Activated CD4-positive, alpha-beta T cell treated with anti-CD3 and anti-CD28 coated beads, Interleukin-2, amount 10 ng/mL, durations not matched to agents 24 days and 14 days (primary cell): ENCODE measurements around the gene CD101. TPM values are rescaled to one million over a fixed set of nuclear protein-coding genes. Genes with fewer than 3 reads are reported as not detected.

Source experiments
- DNase-seq: peaks from one replicate; pipeline ENCODE4 v3.0.0; 2022
- H3K27ac Mint-ChIP-seq: one replicate; pipeline ENCODE4 v1.8.0; 2022; ENCODE audit warnings: mild to moderate bottlenecking, mixed read lengths
- H3K27me3 Mint-ChIP-seq: one replicate; pipeline ENCODE4 v1.8.0; 2022; ENCODE audit warnings: mixed read lengths
- H3K36me3 Mint-ChIP-seq: one replicate; pipeline ENCODE4 v1.8.0; 2022; ENCODE audit warnings: low read depth, mild to moderate bottlenecking, mixed read lengths
- H3K4me1 Mint-ChIP-seq: one replicate; pipeline ENCODE4 v1.8.0; 2021; ENCODE audit warnings: mixed read lengths
- H3K4me3 Mint-ChIP-seq: one replicate; pipeline ENCODE4 v1.8.0; 2022; ENCODE audit warnings: mild to moderate bottlenecking, moderate library complexity, mixed read lengths
- H3K9me3 Mint-ChIP-seq: one replicate; pipeline ENCODE4 v1.8.0; 2021; ENCODE audit warnings: mixed read lengths
- intact Hi-C: fragments of 100-400 bp; cut with micrococcal nuclease; formaldehyde crosslinking; loops from one replicate; pipeline ENCODE4 v1.15.1; 2023
- total RNA-seq: library from RNA; stranded (reverse); gene quantifications from 2 replicates; pipeline ENCODE4 v1.2.3, GENCODE V29; 2022

The CD101 gene
- total RNA-seq, 1 donor from 2014 or later, result 0.82 TPM

DNA sequence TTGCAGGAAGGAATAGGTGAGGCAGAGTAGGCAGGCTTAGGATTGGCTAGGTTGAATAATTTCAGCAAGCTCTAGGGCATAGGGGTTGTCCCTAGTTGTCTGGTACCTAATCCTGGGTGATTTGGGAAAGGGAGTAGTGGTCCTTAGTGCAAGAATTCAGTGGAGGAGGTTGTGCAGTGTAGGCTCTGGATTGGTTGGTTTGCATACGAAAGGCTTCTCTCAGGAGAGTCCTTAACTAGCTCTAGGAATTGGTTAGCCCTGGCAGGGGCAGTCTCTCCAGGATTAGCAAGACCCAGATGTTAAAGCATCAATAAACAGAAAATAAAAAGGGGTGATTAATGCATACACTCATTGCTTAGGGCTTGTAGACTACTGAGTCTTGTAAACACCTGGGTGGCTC lies 9.6 kb upstream of the CD101 start:
- Mint-ChIP-seq H3K4me1 (peaks cover 23% of the 10 kb centered on the region), H3K36me3 (peaks cover 10% of the 10 kb centered on the region), H3K9me3 (peaks cover 18% of the 10 kb centered on the region), H3K27ac (no peak overlapping the region), H3K4me3 (no peak overlapping the region), H3K27me3 (no peaks in the 10 kb centered on the region)
- intact Hi-C loops, result no loop called here
- no peak for DNase-seq

DNA sequence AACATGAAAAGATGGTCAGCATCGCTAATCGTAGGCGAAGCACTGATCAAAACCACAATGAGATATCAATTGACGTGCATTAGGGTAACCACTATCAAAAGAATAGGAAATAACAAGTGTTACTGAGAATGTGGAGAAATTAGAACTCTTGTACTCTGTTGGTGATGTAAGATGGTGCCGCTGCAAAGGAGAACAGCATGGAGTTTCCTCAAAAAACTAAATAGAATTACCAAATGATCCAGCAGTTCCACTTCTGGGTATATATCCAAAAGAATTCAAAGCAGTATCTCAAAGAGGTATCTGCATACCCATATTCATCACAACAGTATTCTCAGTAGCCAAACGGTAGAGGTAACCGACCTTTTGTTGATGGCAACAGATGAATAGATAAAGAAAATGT lies 8.3 kb upstream of the CD101 start:
- no peak for DNase-seq
- Mint-ChIP-seq H3K36me3 (peaks cover 8% of the 10 kb centered on the region), H3K4me3 (no peak overlapping the region), H3K27me3 (no peaks in the 10 kb centered on the region), H3K9me3 (peaks cover 18% of the 10 kb centered on the region), H3K27ac (no peak overlapping the region), H3K4me1 (peaks cover 11% of the 10 kb centered on the region)
- intact Hi-C loops, result no loop called here

DNA sequence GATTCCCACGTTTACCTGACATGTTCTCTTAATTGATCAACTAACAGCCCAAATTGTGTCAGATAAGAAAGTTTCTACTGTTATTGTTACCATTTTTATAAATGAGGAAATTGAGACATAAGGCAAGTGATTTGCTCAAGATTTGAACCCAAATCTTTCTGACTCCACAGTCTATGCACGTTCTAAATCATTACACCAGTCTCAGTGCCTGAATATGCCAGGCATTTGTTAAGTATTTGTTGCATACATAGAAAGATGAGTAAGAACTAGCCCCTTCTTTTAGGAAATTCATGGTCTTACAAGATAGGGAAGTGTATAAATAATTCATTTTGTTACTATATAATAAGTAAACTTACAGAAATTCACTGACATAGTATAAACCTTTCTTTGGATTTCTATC lies 7.1 kb upstream of the CD101 start:
- intact Hi-C loops, result no loop called here
- no peak for DNase-seq
- H3K27ac Mint-ChIP-seq, result no peak overlapping the region
- H3K27me3 Mint-ChIP-seq, result no peaks in the 10 kb centered on the region
- no peak overlapping the region for H3K4me3 Mint-ChIP-seq
- peaks cover 18% of the 10 kb centered on the region for H3K9me3 Mint-ChIP-seq
- peaks cover 8% of the 10 kb centered on the region for H3K4me1 Mint-ChIP-seq
- peaks cover 8% of the 10 kb centered on the region for H3K36me3 Mint-ChIP-seq

DNA sequence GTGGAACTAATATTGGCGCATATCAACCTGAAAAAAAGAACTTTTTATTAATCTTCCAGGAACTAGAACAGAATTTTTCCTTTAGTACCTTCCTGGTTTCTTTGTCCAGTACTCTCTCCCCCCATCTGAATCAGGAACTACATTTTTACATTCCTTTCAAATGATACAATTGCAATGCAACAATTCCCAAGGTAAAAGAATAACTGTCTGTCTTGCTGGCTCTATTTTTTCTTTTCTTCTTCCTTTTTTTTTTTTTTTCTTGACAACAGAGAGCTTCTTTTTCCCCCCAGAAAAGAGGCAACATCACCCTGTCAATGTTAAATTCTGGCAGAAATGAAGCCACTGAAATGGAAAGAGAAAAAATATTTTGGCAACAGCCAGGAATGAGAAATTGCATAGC lies 4.5 kb upstream of the CD101 start:
- H3K27ac Mint-ChIP-seq, result no peak overlapping the region
- intact Hi-C loops, result no loop called here
- H3K27me3 Mint-ChIP-seq, result no peaks in the 10 kb centered on the region

DNA sequence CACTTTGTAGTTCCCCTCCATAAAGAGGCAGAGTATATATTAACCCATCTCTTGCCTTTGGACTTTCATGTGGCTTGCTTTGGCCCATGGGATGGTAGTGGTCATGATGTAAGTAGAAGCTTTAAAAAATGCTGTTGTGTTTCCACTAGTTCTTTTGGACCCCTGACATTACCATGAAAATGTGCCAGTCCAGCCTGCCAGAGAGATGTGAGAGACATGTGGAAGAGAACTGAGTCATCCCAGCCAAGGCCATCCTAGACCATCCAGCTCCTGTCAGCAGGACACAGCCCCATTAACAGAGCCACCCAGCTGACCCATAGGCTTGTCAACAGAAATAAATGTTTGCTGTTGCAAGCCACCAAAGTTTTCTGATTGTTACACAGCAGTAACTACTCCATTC lies 3.9 kb upstream of the CD101 start:
- no peak for DNase-seq
- Mint-ChIP-seq H3K36me3 (peaks cover 4% of the 10 kb centered on the region), H3K4me3 (no peak overlapping the region), H3K9me3 (peaks cover 18% of the 10 kb centered on the region), H3K4me1 (peaks cover 19% of the 10 kb centered on the region), H3K27ac (no peak overlapping the region), H3K27me3 (no peaks in the 10 kb centered on the region)
- intact Hi-C loops, result no loop called here

More for the DNA sequence above, 4.5 kb upstream of the CD101 start:
- H3K36me3 Mint-ChIP-seq, result peaks cover 2% of the 10 kb centered on the region
- H3K4me3 Mint-ChIP-seq, result no peak overlapping the region
- peaks cover 18% of the 10 kb centered on the region for H3K9me3 Mint-ChIP-seq
- peaks cover 16% of the 10 kb centered on the region for H3K4me1 Mint-ChIP-seq
- DNase-seq, result no peak

DNA sequence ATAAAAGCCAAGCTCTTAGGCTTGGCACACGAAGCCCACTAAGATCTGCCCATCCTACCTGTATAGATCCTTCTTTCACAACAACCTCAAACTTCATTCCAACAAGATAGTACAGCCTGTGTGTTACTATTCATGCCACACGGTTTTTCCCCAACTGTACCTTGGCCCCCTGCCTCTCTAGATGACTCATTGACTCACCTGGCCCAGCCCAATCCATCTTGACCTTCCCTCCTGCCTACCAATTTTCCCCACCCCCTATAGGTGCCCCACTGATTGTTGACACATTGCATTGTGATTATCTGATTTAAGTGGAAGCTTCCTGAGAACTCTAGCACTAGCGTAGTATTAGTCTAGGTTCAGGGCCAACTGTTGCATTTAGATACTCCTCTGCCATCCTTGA lies 2.0 kb upstream of the CD101 start:
- H3K4me3 Mint-ChIP-seq, result no peak overlapping the region
- no peaks in the 10 kb centered on the region for H3K27me3 Mint-ChIP-seq
- intact Hi-C loops, result no loop called here
- peaks cover 24% of the 10 kb centered on the region for H3K4me1 Mint-ChIP-seq
- no peak for DNase-seq
- no peak overlapping the region for H3K27ac Mint-ChIP-seq
- peaks cover 4% of the 10 kb centered on the region for H3K36me3 Mint-ChIP-seq
- H3K9me3 Mint-ChIP-seq, result peaks cover 5% of the 10 kb centered on the region

DNA sequence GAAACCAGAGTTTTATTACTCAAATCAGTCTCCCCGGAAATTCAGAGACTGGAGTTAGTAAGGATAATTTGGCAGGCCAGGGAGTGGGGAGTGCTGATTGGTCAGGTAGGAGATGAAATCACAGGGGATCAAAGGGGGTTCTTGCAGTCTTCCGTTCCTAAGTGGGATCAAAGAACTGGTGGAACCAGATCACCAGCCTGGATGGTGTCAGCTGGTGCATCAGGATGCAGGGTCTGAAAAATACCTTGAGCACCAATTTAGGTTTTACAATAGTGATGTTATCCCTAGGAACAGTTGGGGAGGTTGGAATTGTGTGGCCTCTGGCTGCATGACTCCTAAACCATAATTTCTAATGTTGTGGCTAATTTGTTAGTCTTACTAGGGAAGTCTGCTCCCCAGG lies 1.4 kb upstream of the CD101 start:
- no peaks in the 10 kb centered on the region for H3K27me3 Mint-ChIP-seq
- DNase-seq, result no peak
- peaks cover 5% of the 10 kb centered on the region for H3K9me3 Mint-ChIP-seq
- H3K27ac Mint-ChIP-seq, result no peak overlapping the region
- H3K4me3 Mint-ChIP-seq, result no peak overlapping the region
- H3K36me3 Mint-ChIP-seq, result peaks cover 4% of the 10 kb centered on the region
- H3K4me1 Mint-ChIP-seq, result peaks cover 25% of the 10 kb centered on the region
- intact Hi-C loops, result loop anchor here (5.0 kb wide), 3 partner anchors 58 to 428 kb away; partner anchors contain the start of gene CD58

DNA sequence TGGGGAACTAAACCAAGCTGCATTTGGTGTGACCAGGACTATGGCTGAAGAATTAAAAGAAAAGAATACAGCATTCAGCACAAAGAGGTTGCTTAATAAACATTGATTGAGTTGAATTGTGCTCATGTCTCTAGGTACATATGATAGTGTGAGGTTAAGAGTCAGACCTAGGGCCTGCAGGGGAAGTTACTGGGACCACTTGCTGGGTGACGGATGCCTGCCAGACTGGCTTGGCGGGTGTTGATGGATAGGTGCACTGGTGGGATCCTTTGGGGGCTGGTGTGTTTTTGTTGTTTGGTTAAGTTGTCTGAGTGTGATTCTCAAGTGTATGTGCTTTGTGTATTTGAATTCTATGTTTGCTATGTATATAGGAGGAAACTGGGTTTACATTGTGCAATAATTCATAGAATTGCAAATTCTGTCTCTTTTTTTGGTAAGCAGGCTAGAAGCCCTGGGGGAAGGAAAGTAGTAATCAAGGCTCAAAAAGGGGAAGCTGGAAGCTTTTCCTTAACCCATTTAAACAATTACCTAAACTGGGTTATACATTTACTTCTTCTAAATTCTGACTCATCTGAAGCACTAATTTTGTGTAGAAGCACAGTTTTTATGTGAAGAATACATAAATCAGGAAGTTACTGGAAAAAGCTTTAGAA lies 1.8 kb downstream of the CD101 start:
- Mint-ChIP-seq H3K36me3 (peaks cover 4% of the 10 kb centered on the region), H3K4me3 (peak overlapping the region; percentile 32), H3K27ac (peak overlapping the region; percentile 45), H3K4me1 (peaks cover 37% of the 10 kb centered on the region), H3K27me3 (peaks cover 2% of the 10 kb centered on the region), H3K9me3 (peaks cover 5% of the 10 kb centered on the region)
- intact Hi-C loops, result loop anchor here (5.0 kb wide), 3 partner anchors 61 to 431 kb away; partner anchors contain the start of gene CD58
- no peak for DNase-seq

DNA sequence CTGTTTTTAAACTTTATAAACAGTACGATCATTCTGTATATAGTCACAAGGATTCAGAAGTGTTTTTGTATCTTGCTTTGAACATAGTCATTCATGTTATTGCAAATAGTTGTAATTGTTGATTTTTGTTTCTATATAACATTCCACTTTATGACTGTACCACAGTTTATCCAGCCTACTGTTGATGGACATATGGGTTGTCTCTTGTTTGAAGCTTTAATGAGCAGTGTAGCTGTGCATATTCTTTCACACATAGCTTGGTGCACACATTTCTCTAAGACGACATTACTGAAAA lies 6.1 kb downstream of the CD101 start:
- H3K9me3 Mint-ChIP-seq, result peaks cover 5% of the 10 kb centered on the region
- H3K4me1 Mint-ChIP-seq, result peaks cover 35% of the 10 kb centered on the region
- no peak overlapping the region for H3K27ac Mint-ChIP-seq
- no peak overlapping the region for H3K4me3 Mint-ChIP-seq
- peaks cover 2% of the 10 kb centered on the region for H3K27me3 Mint-ChIP-seq
- intact Hi-C loops, result no loop called here
- peaks cover 2% of the 10 kb centered on the region for H3K36me3 Mint-ChIP-seq
- DNase-seq, result no peak

DNA sequence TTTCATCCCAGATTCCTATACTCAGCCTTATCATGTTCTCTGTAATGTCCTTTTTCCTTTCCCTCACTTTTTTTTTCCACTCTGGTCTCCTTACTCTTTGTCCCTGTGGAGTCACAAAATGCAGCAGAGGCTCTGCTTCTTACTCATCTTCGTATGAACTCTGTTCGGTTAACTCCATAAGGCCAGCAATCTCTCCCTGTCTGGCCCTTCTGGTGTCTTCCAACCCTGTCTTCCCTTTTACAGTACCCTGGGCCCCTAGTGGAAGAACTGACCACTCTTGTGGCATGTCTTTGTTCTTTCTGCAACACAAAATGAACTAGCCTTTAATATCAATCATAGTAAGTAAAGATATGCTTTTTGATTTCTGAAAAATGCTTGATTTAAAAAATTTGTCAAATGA lies 7.1 kb downstream of the CD101 start:
- no peak for DNase-seq
- Mint-ChIP-seq H3K36me3 (no peaks in the 10 kb centered on the region), H3K9me3 (peaks cover 5% of the 10 kb centered on the region), H3K27ac (no peak overlapping the region), H3K4me1 (peaks cover 35% of the 10 kb centered on the region), H3K27me3 (peaks cover 2% of the 10 kb centered on the region), H3K4me3 (no peak overlapping the region)
- intact Hi-C loops, result no loop called here

DNA sequence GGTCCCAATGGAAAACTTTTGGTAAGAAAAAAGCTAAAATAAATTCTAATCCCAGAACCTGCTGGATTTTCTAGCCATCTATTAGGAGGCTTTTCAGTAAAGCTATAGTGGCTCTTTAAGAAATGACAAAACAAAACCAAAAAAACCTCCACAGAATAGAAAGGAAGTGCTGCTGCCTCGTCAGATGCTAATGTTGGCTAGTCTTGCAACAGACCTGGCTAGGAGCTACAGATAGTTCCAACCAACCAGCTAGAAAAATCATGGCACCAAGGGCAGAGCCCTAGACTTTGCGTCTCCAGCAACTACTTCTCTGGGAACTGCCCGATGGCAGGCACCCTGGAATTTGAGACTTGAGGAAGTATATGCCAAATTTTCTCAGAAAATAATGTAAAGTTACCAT lies 7.6 kb downstream of the CD101 start:
- Mint-ChIP-seq H3K27me3 (peaks cover 2% of the 10 kb centered on the region), H3K9me3 (peaks cover 5% of the 10 kb centered on the region), H3K4me3 (peak overlapping the region; percentile 41), H3K36me3 (no peaks in the 10 kb centered on the region), H3K27ac (peak overlapping the region; percentile 26), H3K4me1 (peaks cover 37% of the 10 kb centered on the region)
- peak; percentile 75 for DNase-seq
- intact Hi-C loops, result no loop called here

DNA sequence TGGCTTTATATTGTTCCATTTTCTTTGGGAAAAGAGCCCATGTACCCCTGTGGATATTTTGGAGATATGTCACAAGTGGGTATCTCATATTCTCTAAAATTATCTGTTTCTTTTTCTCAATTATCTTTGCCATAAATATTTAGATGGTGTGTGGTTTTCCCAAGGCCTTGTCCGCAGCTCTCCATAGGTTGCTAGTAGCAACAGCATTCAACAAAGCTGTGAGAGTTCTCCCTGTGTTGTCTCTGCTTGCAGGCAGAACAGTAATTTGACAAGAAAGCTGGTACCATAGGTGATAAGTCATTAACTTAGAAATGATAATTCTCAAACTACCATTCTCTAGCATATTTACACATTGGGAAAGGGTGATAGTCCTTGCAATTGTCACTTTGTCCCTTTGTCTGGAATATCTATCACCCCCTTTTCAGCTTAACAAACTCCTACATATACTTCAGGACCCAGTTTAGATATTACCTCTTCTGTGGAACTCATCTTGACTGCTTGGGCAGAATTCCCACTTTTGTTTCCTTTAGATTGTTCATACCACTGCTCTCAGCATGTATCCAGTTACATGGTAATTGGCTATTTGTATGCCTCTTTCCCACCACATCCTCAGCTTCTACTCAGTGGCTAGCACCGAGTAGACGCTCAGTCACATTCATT lies 8.9 kb downstream of the CD101 start:
- Mint-ChIP-seq H3K4me3 (no peak overlapping the region), H3K27ac (no peak overlapping the region), H3K36me3 (no peaks in the 10 kb centered on the region), H3K9me3 (peaks cover 5% of the 10 kb centered on the region), H3K4me1 (peaks cover 43% of the 10 kb centered on the region), H3K27me3 (peaks cover 2% of the 10 kb centered on the region)
- intact Hi-C loops, result no loop called here
- DNase-seq, result no peak

DNA sequence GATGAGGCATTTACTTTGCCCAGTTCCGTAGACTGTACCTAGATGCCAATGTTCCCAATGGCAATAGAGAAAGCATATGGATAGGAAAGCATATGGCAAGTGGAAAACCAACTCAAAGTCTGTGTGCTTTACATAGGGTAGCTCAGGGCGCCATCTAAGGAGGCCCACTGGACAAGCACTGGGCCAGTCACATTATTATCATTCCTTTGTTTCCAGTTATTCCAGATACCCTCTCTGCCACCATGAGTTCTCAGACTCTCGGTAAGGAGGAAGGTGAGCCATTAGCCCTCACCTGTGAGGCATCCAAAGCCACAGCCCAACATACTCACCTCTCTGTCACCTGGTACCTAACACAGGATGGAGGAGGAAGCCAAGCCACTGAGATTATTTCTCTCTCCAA lies 9.8 kb downstream of the CD101 start:
- H3K4me1 Mint-ChIP-seq, result peaks cover 43% of the 10 kb centered on the region
- intact Hi-C loops, result no loop called here
- H3K9me3 Mint-ChIP-seq, result peaks cover 2% of the 10 kb centered on the region
- peaks cover 2% of the 10 kb centered on the region for H3K27me3 Mint-ChIP-seq
- no peak overlapping the region for H3K4me3 Mint-ChIP-seq
- no peak overlapping the region for H3K27ac Mint-ChIP-seq
- no peaks in the 10 kb centered on the region for H3K36me3 Mint-ChIP-seq
- no peak for DNase-seq

DNA sequence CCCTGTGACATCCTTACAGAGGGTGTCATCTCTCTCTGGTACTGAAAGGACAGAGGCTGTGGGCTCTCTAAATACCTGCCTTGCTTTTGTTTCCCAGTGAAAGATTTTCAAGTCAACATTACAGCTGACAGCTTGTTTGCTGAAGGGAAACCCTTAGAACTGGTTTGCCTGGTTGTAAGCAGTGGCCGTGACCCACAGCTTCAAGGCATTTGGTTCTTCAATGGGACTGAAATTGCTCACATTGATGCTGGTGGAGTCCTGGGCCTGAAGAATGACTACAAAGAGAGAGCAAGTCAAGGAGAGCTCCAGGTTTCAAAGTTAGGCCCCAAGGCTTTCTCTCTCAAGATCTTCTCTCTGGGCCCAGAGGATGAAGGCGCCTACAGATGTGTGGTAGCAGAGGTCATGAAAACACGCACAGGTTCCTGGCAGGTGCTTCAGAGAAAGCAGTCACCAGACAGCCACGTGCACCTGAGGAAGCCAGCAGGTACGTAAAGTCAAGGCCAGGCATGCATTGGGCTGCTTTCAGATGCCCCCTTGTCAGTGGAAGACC lies 11.8 kb downstream of the CD101 start:
- H3K4me3 Mint-ChIP-seq, result no peak overlapping the region

More for the DNA sequence above, 11.8 kb downstream of the CD101 start:
- H3K9me3 Mint-ChIP-seq, result no peaks in the 10 kb centered on the region
- peaks cover 44% of the 10 kb centered on the region for H3K4me1 Mint-ChIP-seq
- no peak overlapping the region for H3K27ac Mint-ChIP-seq
- no peaks in the 10 kb centered on the region for H3K27me3 Mint-ChIP-seq
- intact Hi-C loops, result no loop called here
- H3K36me3 Mint-ChIP-seq, result no peaks in the 10 kb centered on the region
- no peak for DNase-seq
